Stomach (tissue), 9 donors: Measurements from ENCODE around the gene ZCRB1. TPM values are rescaled to one million over a fixed set of nuclear protein-coding genes. Genes with fewer than 3 reads are reported as not detected.

Experiments
- DNase-seq, 2 donors: peaks; one replicate each; pipeline versions ENCODE4 v3.0.0 to v3.0.0-alpha.2; 2013 to 2019
- H3K27ac ChIP-seq, 5 donors: fragments of 200-600 bp in 4 of 5; sonication (generic) in 4 of 5; one replicate each; pipeline ENCODE4 v1.5.1; 2013 to 2019; ENCODE audit warnings: mild to moderate bottlenecking in 1 of 5, moderate library complexity in 1 of 5
- H3K27me3 ChIP-seq, 3 donors: fragments of 200-600 bp; sonication (generic); one replicate each; pipeline ENCODE4 v1.5.1; 2017 to 2019; ENCODE audit warnings: mixed run types in 1 of 3
- H3K36me3 ChIP-seq, 4 donors: fragments of 200-600 bp; sonication (generic); 1 replicate in 3 of 4; 2 replicates in 1 of 4; pipeline ENCODE4 v1.5.1; 2016 to 2019
- H3K4me1 ChIP-seq, 4 donors: fragments of 200-600 bp; sonication (generic); one replicate each; pipeline ENCODE4 v1.5.1; 2016 to 2019
- H3K4me3 ChIP-seq, 4 donors: fragments of 200-600 bp; sonication (generic) in 3 of 4; one replicate each; pipeline ENCODE4 v1.5.1; 2016 to 2019; ENCODE audit warnings: mild to moderate bottlenecking in 1 of 4
- H3K9me3 ChIP-seq, 4 donors: fragments of 200-600 bp; sonication (generic); one replicate each; pipeline ENCODE4 v1.5.1; 2016 to 2019
- CTCF ChIP-seq, 7 experiments: fragments of 450-650 bp in 4 of 7; fragments of 200-600 bp in 3 of 7; sonication (generic) in 3 of 7; IDR thresholded peaks; one replicate each; pipeline ENCODE4 v1.5.1; 2016 to 2019; ENCODE audit warnings: antibody characterized with exemption in 7 of 7, control low read depth in 2 of 7, mild to moderate bottlenecking in 1 of 7
- EP300 ChIP-seq: sonication (generic); formaldehyde crosslinking; IDR thresholded peaks from one replicate; pipeline ENCODE4 v1.6.1; 2017; ENCODE audit warnings: antibody characterized with exemption
- POLR2A ChIP-seq, 4 donors: fragments of 450-650 bp; IDR thresholded peaks; one replicate each; pipeline ENCODE4 v1.6.1; 2016; ENCODE audit warnings: antibody characterized with exemption in 4 of 4, control low read depth in 2 of 4, mild to moderate bottlenecking in 1 of 4, moderate library complexity in 1 of 4
- POLR2AphosphoS5 ChIP-seq, 3 donors: sonication (generic); formaldehyde crosslinking; IDR thresholded peaks; one replicate each; pipeline ENCODE4 v1.6.1; 2016; ENCODE audit warnings: antibody characterized with exemption in 3 of 3
- WGBS, 5 donors: extraction: QIAGEN DNeasy Blood & Tissue Kit in 3 of 5; methylation state at CpG; one replicate each; pipeline versions ENCODE4 v1.1.5 to v1.1.7; 2013 to 2018; 5-methylcytosine and 5-hydroxymethylcytosine counted together
- intact Hi-C: fragments of 100-400 bp; cut with DNase I; formaldehyde crosslinking; loops from one replicate; pipeline ENCODE4 v1.15.1; 2023; ENCODE audit warnings: low total_unique reads
- polyA plus RNA-seq, 3 donors: library from polyadenylated mRNA; stranded (reverse); fragments of 200-250 nt; gene quantifications; one replicate each; pipeline ENCODE4 v1.2.3, GENCODE V29; 2013
- total RNA-seq, 5 donors: library from RNA; depleted of rRNA; stranded (reverse); fragments of >200 nt; gene quantifications; one replicate each; pipeline versions ENCODE4 v1.1.0 to v1.2.3, GENCODE V29; 2014 to 2016
- donor health status: healthy with polysubstance abuse.
- donor health status: Bipolar disorder and iron deficiency.
- donor health status: healthy.

The ZCRB1 gene
- total and polyA plus RNA-seq, 8 donors, result 0.58 to 97.5 (median 34.2) TPM

- Histone ChIP-seq H3K27ac (no peak overlapping the region), H3K4me3 (no peak overlapping the region), H3K4me1 (peaks cover 0 to 10% (median 0%) of the 10 kb centered on the region in 4 donors), H3K27me3 (no peaks in the 10 kb centered on the region), H3K36me3 (peaks cover 0 to 10% (median 1%) of the 10 kb centered on the region in 4 donors), H3K9me3 (no peaks in the 10 kb centered on the region)
- intact Hi-C loops, result no loop called here
- DNase-seq, result no peak
- TF ChIP-seq EP300, result no peak
- no peak for TF ChIP-seq CTCF (IDR thresholded peaks at IDR 0.05)
- TF ChIP-seq POLR2A (IDR thresholded peaks at IDR 0.05), result no peak
- no peak for TF ChIP-seq POLR2AphosphoS5 (IDR thresholded peaks at IDR 0.05)
- 96 to 100% (median 100%) methylated on average over 1 of the region's 1 CpG for WGBS, 5 donors
Observed at GRCh38 chr12:42346403-42347002, 20.6 kb upstream of the ZCRB1 start.

DNA sequence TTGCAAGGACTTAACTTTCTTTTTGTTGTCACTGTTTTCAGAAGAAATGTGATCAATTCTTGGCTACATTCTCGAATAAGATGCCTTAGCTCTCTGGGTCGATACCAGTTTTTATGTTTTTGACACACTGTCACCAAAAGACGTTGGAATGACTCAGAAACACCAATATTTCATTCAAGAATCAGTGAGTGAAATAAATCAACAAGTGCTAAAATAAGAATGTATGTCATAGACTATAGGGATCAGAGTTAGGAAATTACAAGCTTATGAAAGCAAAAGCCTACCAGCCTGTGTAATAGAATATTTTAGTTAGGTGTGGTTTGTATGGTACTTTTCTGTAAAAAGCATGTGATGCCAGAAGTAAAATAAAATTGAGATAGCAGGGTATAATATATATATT, 17.8 kb upstream of the ZCRB1 start:
- Histone ChIP-seq H3K27me3 (no peaks in the 10 kb centered on the region), H3K9me3 (no peaks in the 10 kb centered on the region), H3K4me3 (no peak overlapping the region), H3K27ac (no peak overlapping the region), H3K4me1 (peaks cover 0 to 10% (median 0%) of the 10 kb centered on the region in 4 donors), H3K36me3 (peaks cover 0 to 17% (median 3%) of the 10 kb centered on the region in 4 donors)
- TF ChIP-seq EP300 (no peak), POLR2AphosphoS5 (IDR thresholded peaks at IDR 0.05) (no peak), CTCF (IDR thresholded peaks at IDR 0.05) (no peak), POLR2A (IDR thresholded peaks at IDR 0.05) (no peak)
- intact Hi-C loops, result no loop called here
- DNase-seq, result no peak
- WGBS, 5 donors, result 70 to 83% (median 75%) methylated on average over 3 of the region's 3 CpGs

GRCh38 chr12:42342028-42342427, 16.1 kb upstream of the ZCRB1 start:
- Histone ChIP-seq H3K9me3 (no peaks in the 10 kb centered on the region), H3K36me3 (peaks cover 4 to 25% (median 16%) of the 10 kb centered on the region in 4 donors), H3K27ac (no peak overlapping the region), H3K27me3 (no peaks in the 10 kb centered on the region), H3K4me3 (no peak overlapping the region), H3K4me1 (peaks cover 0 to 10% (median 0%) of the 10 kb centered on the region in 4 donors)
- WGBS, 5 donors, result 65 to 83% (median 74%) methylated on average over 2 of the region's 2 CpGs
- no peak for DNase-seq
- TF ChIP-seq POLR2AphosphoS5 (IDR thresholded peaks at IDR 0.05), result no peak
- no peak for TF ChIP-seq CTCF (IDR thresholded peaks at IDR 0.05)
- no peak for TF ChIP-seq POLR2A (IDR thresholded peaks at IDR 0.05)
- no peak for TF ChIP-seq EP300
- intact Hi-C loops, result no loop called here

- Histone ChIP-seq H3K27ac (no peak overlapping the region), H3K36me3 (peaks cover 10 to 30% (median 25%) of the 10 kb centered on the region in 4 donors), H3K4me1 (peaks cover 0 to under 1% (median 0%) of the 10 kb centered on the region in 4 donors), H3K27me3 (no peaks in the 10 kb centered on the region), H3K9me3 (no peaks in the 10 kb centered on the region), H3K4me3 (no peak overlapping the region)
- TF ChIP-seq EP300, result no peak
- TF ChIP-seq POLR2A (IDR thresholded peaks at IDR 0.05), result no peak
- no peak for DNase-seq
- WGBS, 5 donors, result 90 to 96% (median 92%) methylated on average over 2 of the region's 2 CpGs
- intact Hi-C loops, result no loop called here
Observed at GRCh38 chr12:42338280-42338679, 12.4 kb upstream of the ZCRB1 start.

- Histone ChIP-seq H3K4me1 (peaks cover 0 to 18% (median 7%) of the 10 kb centered on the region in 4 donors), H3K27me3 (no peaks in the 10 kb centered on the region), H3K4me3 (no peak overlapping the region), H3K9me3 (no peaks in the 10 kb centered on the region), H3K36me3 (peaks cover 10 to 30% (median 25%) of the 10 kb centered on the region in 4 donors), H3K27ac (no peak overlapping the region)
- TF ChIP-seq POLR2A (IDR thresholded peaks at IDR 0.05) (no peak), CTCF (IDR thresholded peaks at IDR 0.05) (no peak), EP300 (no peak), POLR2AphosphoS5 (IDR thresholded peaks at IDR 0.05) (no peak)
- intact Hi-C loops, result no loop called here
- no peak for DNase-seq
- WGBS, 5 donors, result 36 to 83% (median 71%) methylated on average over 1 of the region's 1 CpG
Observed at GRCh38 chr12:42336286-42336685, 10.4 kb upstream of the ZCRB1 start.
